ENCODE data around the gene BABAM2. TPM values are rescaled to one million over a fixed set of nuclear protein-coding genes. Genes with fewer than 3 reads are reported as not detected.

The BABAM2 gene
- total RNA-seq, 1 donor from 2014 or later: 41.0 TPM

DNA sequence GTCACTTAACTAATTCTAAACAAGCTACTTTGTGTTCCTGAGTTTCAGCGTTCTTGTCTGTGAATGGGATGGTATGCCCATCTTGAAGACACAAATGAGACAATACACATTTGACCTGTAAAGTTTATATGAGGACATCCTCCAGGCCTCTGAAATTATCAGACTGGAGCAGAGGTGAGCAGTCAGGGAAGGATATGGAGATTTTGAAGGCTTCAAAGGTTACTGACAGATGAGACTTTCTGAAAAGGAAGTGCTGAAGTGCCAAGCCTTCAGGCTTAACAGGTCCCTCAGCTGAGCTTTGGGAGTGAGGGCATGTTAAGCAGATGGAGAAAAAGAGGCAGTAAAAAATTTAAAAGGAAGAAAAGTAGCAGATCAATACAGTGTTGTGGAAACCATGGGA is 391.2 kb downstream of the BABAM2 start:
- intact Hi-C loops (cut with DNase I): no loop called here

GRCh38 chr2:28282248-28282647 is 391.7 kb downstream of the BABAM2 start:
- no peaks in the 10 kb centered on the region for H3K27me3 ChIP-seq
- H3K27ac ChIP-seq: no peak overlapping the region
- H3K36me3 ChIP-seq: no peaks in the 10 kb centered on the region
- H3K9me3 ChIP-seq: no peaks in the 10 kb centered on the region
- intact Hi-C loops (cut with DNase I): no loop called here
- no peak overlapping the region for H3K4me3 ChIP-seq
- DNase-seq (ENCODE audit: extremely low spot score in 2 of 2): no peak
- TF ChIP-seq POLR2A (IDR thresholded peaks at IDR 0.05) (no peak), POLR2AphosphoS5 (IDR thresholded peaks at IDR 0.05; ENCODE audit: insufficient read depth in 1 of 2, low read depth in 1 of 2) (no peak)
- TF ChIP-seq, protein P1, sequence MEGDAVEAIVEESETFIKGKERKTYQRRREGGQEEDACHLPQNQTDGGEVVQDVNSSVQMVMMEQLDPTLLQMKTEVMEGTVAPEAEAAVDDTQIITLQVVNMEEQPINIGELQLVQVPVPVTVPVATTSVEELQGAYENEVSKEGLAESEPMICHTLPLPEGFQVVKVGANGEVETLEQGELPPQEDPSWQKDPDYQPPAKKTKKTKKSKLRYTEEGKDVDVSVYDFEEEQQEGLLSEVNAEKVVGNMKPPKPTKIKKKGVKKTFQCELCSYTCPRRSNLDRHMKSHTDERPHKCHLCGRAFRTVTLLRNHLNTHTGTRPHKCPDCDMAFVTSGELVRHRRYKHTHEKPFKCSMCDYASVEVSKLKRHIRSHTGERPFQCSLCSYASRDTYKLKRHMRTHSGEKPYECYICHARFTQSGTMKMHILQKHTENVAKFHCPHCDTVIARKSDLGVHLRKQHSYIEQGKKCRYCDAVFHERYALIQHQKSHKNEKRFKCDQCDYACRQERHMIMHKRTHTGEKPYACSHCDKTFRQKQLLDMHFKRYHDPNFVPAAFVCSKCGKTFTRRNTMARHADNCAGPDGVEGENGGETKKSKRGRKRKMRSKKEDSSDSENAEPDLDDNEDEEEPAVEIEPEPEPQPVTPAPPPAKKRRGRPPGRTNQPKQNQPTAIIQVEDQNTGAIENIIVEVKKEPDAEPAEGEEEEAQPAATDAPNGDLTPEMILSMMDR (IDR thresholded peaks at IDR 0.05): no peak
- H3K4me1 ChIP-seq: peaks cover 26% of the 10 kb centered on the region

More for the DNA sequence above, 391.2 kb downstream of the BABAM2 start:
- Histone ChIP-seq H3K36me3 (no peaks in the 10 kb centered on the region), H3K4me1 (peaks cover 28% of the 10 kb centered on the region), H3K27me3 (no peaks in the 10 kb centered on the region), H3K27ac (no peak overlapping the region), H3K4me3 (no peak overlapping the region), H3K9me3 (no peaks in the 10 kb centered on the region)
- TF ChIP-seq POLR2AphosphoS5 (IDR thresholded peaks at IDR 0.05; ENCODE audit: insufficient read depth in 1 of 2, low read depth in 1 of 2): no peak
- no peak for TF ChIP-seq POLR2A (IDR thresholded peaks at IDR 0.05)
- TF ChIP-seq, protein P1 (IDR thresholded peaks at IDR 0.05): no peak
- DNase-seq (ENCODE audit: extremely low spot score in 2 of 2): no peak

DNA sequence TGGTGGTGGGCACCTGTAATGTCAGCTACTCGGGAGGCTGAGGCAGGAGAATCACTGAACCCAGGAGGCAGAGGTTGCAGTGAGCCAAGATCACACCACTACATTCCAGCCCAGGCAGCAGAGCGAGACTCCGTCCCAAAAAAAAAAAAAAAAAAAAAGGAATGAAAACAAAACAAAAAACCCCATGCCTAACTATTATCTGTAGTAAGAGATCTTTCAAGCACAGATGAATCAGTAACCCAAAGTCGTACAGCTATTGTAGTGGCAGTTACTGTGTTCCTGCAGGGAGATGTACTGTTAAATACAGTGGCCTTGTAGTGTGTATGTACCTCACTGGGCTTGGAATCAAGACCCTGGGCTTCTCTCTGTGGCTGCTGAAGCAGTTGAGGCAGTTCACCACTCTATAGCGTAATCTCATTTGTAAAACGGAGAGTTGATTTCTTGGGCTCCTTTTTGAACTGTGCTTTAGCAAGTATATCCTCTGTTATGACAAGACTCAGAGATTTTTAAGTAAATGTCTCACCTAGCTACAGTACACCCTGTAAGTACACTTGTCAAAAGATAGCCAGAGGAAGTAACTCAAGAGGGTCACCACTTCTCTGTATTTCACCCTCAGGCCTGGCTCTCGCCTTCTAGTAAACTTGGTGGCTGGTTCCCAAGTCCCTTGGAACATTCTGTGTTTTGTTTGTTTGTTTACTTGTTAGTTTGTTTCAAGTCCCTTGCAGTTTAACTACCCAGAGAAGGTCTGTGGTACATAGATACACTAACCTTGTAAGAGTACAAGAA is 392.5 kb downstream of the BABAM2 start:
- H3K27me3 ChIP-seq: no peaks in the 10 kb centered on the region
- intact Hi-C loops (cut with DNase I): no loop called here
- H3K36me3 ChIP-seq: no peaks in the 10 kb centered on the region
- no peak overlapping the region for H3K4me3 ChIP-seq
- DNase-seq (ENCODE audit: extremely low spot score in 2 of 2): no peak
- TF ChIP-seq, protein P1 (IDR thresholded peaks at IDR 0.05): no peak
- TF ChIP-seq POLR2AphosphoS5 (IDR thresholded peaks at IDR 0.05; ENCODE audit: insufficient read depth in 1 of 2, low read depth in 1 of 2): no peak
- no peak for TF ChIP-seq POLR2A (IDR thresholded peaks at IDR 0.05)
- no peaks in the 10 kb centered on the region for H3K9me3 ChIP-seq
- peaks cover 31% of the 10 kb centered on the region for H3K4me1 ChIP-seq
- no peak overlapping the region for H3K27ac ChIP-seq

GRCh38 chr2:28283861-28284260 is 393.3 kb downstream of the BABAM2 start:
- intact Hi-C loops (cut with DNase I): no loop called here
- no peaks in the 10 kb centered on the region for H3K9me3 ChIP-seq
- no peaks in the 10 kb centered on the region for H3K27me3 ChIP-seq
- peaks cover 31% of the 10 kb centered on the region for H3K4me1 ChIP-seq
- TF ChIP-seq POLR2A (IDR thresholded peaks at IDR 0.05): no peak
- TF ChIP-seq POLR2AphosphoS5 (IDR thresholded peaks at IDR 0.05; ENCODE audit: insufficient read depth in 1 of 2, low read depth in 1 of 2): no peak
- TF ChIP-seq, protein P1 (IDR thresholded peaks at IDR 0.05): no peak
- no peaks in the 10 kb centered on the region for H3K36me3 ChIP-seq
- H3K4me3 ChIP-seq: no peak overlapping the region
- DNase-seq (ENCODE audit: extremely low spot score in 2 of 2): no peak
- H3K27ac ChIP-seq: no peak overlapping the region

GRCh38 chr2:28286678-28287077 is 396.1 kb downstream of the BABAM2 start:
- H3K4me1 ChIP-seq: peaks cover 31% of the 10 kb centered on the region

More at GRCh38 chr2:28286678-28287077, 396.1 kb downstream of the BABAM2 start:
- H3K36me3 ChIP-seq: no peaks in the 10 kb centered on the region
- TF ChIP-seq POLR2AphosphoS5 (IDR thresholded peaks at IDR 0.05; ENCODE audit: insufficient read depth in 1 of 2, low read depth in 1 of 2): no peak
- TF ChIP-seq, protein P1 (IDR thresholded peaks at IDR 0.05): no peak
- no peak for TF ChIP-seq POLR2A (IDR thresholded peaks at IDR 0.05)
- H3K27me3 ChIP-seq: no peaks in the 10 kb centered on the region
- intact Hi-C loops (cut with DNase I): no loop called here
- no peak overlapping the region for H3K4me3 ChIP-seq
- H3K27ac ChIP-seq: peak overlapping the region; percentile 64
- no peaks in the 10 kb centered on the region for H3K9me3 ChIP-seq
- no peak for DNase-seq (ENCODE audit: extremely low spot score in 2 of 2)

All from vagina (tissue), 2 donors.